Glutamatergic neuron (in vitro differentiated cells): ENCODE results near the gene EBP. TPM values are rescaled to one million over a fixed set of nuclear protein-coding genes. Genes with fewer than 3 reads are reported as not detected.

Experiments used
- DNase-seq: peaks from one replicate; pipeline ENCODE4 v3.0.0; 2022
- H3K27ac Mint-ChIP-seq: one replicate; pipeline ENCODE4 v1.8.0; 2020; ENCODE audit warnings: mild to moderate bottlenecking, mixed read lengths, inconsistent platforms; ENCODE audit not compliant: unreplicated experiment
- H3K27me3 Mint-ChIP-seq: one replicate; pipeline ENCODE4 v1.8.0; 2020; ENCODE audit warnings: mild to moderate bottlenecking, moderate library complexity, mixed read lengths, inconsistent platforms; ENCODE audit not compliant: unreplicated experiment
- H3K36me3 Mint-ChIP-seq: one replicate; pipeline ENCODE4 v1.8.0; 2020; ENCODE audit warnings: mild to moderate bottlenecking, mixed read lengths, inconsistent platforms; ENCODE audit not compliant: unreplicated experiment
- H3K4me1 Mint-ChIP-seq: one replicate; pipeline ENCODE4 v1.8.0; 2020; ENCODE audit warnings: mild to moderate bottlenecking, low read depth, mixed read lengths, inconsistent platforms; ENCODE audit not compliant: unreplicated experiment
- H3K4me3 Mint-ChIP-seq: one replicate; pipeline ENCODE4 v1.8.0; 2020; ENCODE audit warnings: mild to moderate bottlenecking, mixed read lengths, inconsistent platforms; ENCODE audit not compliant: unreplicated experiment
- H3K9me3 Mint-ChIP-seq: one replicate; pipeline ENCODE4 v1.8.0; 2020; ENCODE audit warnings: mild to moderate bottlenecking, moderate library complexity, mixed read lengths, inconsistent platforms; ENCODE audit not compliant: unreplicated experiment
- CTCF ChIP-seq: fragments of 200-600 bp; sonication (generic); IDR thresholded peaks from one replicate; pipeline ENCODE4 v1.5.0; 2021; ENCODE audit not compliant: partially characterized antibody, unreplicated experiment
- long read RNA-seq: library from polyadenylated mRNA; unstranded; transcript quantifications from one replicate; pipeline ENCODE4 v2.0.0, GENCODE V29; 2020; ENCODE audit not compliant: unreplicated experiment
- total RNA-seq: library from RNA; stranded (reverse); fragmentation: NEBNext Ultra II Directional; extraction: Animal tissue kit (Norgen Biotek cat#: 25700); gene quantifications from one replicate; pipeline ENCODE4 v1.2.1, GENCODE V29; 2021; ENCODE audit not compliant: unreplicated experiment

The EBP gene
- total RNA-seq = 132 TPM
- long read RNA-seq, transcript EBP-205 (5 exons, 1,775 nt) = major isoform, 35 of 79 reads
- long read RNA-seq, transcript EBP-201 (5 exons, 904 nt) = minor isoform, 5 of 79 reads
- long read RNA-seq, partial matches to known transcripts = 28 of 79 reads
- long read RNA-seq, other reads (novel, unspliced or antisense) = 10 of 79 reads

GRCh38 chrX:48521353-48522243, at the start of gene EBP:
EBP (plus strand) TSS chrX:48521808; CDS start chrX:48523772, 1,964 bp downstream.
- Mint-ChIP-seq H3K27me3 (no peaks in the 10 kb centered on the region), H3K9me3 (peaks cover 2% of the 10 kb centered on the region), H3K36me3 (no peaks in the 10 kb centered on the region), H3K4me1 (peaks cover 11% of the 10 kb centered on the region), H3K4me3 (peak within 1 kb of the TSS; percentile 91), H3K27ac (peak within 1 kb of the TSS; percentile 89)
- peak; percentile 86 for DNase-seq
- TF ChIP-seq CTCF = no peak

- Mint-ChIP-seq H3K27ac (peak overlapping the region; percentile 98), H3K27me3 (peaks cover 16% of the 10 kb centered on the region), H3K9me3 (peaks cover 25% of the 10 kb centered on the region), H3K36me3 (no peaks in the 10 kb centered on the region), H3K4me3 (peak overlapping the region; percentile 77), H3K4me1 (peaks cover 39% of the 10 kb centered on the region)
- no peak for TF ChIP-seq CTCF
- no peak for DNase-seq
Observed at GRCh38 chrX:48472225-48472624, 49.4 kb upstream of the EBP start.

GRCh38 chrX:48472851-48473703, 48.5 kb upstream of the EBP start:
- peaks cover 17% of the 10 kb centered on the region for H3K27me3 Mint-ChIP-seq
- peak overlapping the region; percentile 77 for H3K4me3 Mint-ChIP-seq
- TF ChIP-seq CTCF = no peak
- peaks cover 39% of the 10 kb centered on the region for H3K4me1 Mint-ChIP-seq
- no peaks in the 10 kb centered on the region for H3K36me3 Mint-ChIP-seq
- no peak for DNase-seq
- H3K9me3 Mint-ChIP-seq = peaks cover 25% of the 10 kb centered on the region
- H3K27ac Mint-ChIP-seq = peak overlapping the region; percentile 98

GRCh38 chrX:48473704-48473990, 48.0 kb upstream of the EBP start:
- peaks cover 39% of the 10 kb centered on the region for H3K4me1 Mint-ChIP-seq
- H3K4me3 Mint-ChIP-seq = peak overlapping the region; percentile 66
- no peaks in the 10 kb centered on the region for H3K36me3 Mint-ChIP-seq
- H3K27ac Mint-ChIP-seq = peak overlapping the region; percentile 98
- H3K9me3 Mint-ChIP-seq = peaks cover 25% of the 10 kb centered on the region
- no peak for TF ChIP-seq CTCF
- peaks cover 17% of the 10 kb centered on the region for H3K27me3 Mint-ChIP-seq
- DNase-seq = no peak
